GM23338 (cell line): Measurements from ENCODE around the gene ABCD2. TPM values are rescaled to one million over a fixed set of nuclear protein-coding genes. Genes with fewer than 3 reads are reported as not detected.

Source experiments
- ATAC-seq: fragments of 200-7000 bp; cut with Tn5 transposase; 3 replicates; pipeline ENCODE4 v1.9.1; 2020
- DNase-seq: peaks from one replicate; pipeline ENCODE4 v3.0.0-alpha.2; 2015; ENCODE audit warnings: low spot score
- H2AFZ ChIP-seq: fragments of 200-600 bp; sonication (generic); 2 replicates; pipeline ENCODE4 v1.8.0; 2016; ENCODE audit warnings: antibody characterized with exemption, mild to moderate bottlenecking, moderate library complexity
- H3F3A ChIP-seq: fragments of 200-600 bp; sonication (generic); replicated peaks from 2 replicates; pipeline ENCODE4 v1.8.0; 2017; ENCODE audit warnings: antibody characterized with exemption, mixed run types, low read depth
- H3K27ac ChIP-seq: fragments of 200-600 bp; sonication (generic); 2 replicates; pipeline ENCODE4 v1.6.1; 2016; ENCODE audit warnings: low read depth
- H3K27me3 ChIP-seq: fragments of 200-600 bp; sonication (generic); 2 replicates; pipeline ENCODE4 v1.8.0; 2016; ENCODE audit warnings: mild to moderate bottlenecking, mixed run types, moderate library complexity; ENCODE audit not compliant: insufficient read depth
- H3K36me3 ChIP-seq: fragments of 200-600 bp; sonication (generic); 2 replicates; pipeline ENCODE4 v1.8.0; 2016; ENCODE audit warnings: mild to moderate bottlenecking; ENCODE audit not compliant: insufficient read depth
- H3K4me1 ChIP-seq: fragments of 200-600 bp; sonication (generic); 2 replicates; pipeline ENCODE4 v1.8.0; 2016; ENCODE audit warnings: mild to moderate bottlenecking, moderate library complexity; ENCODE audit not compliant: insufficient read depth
- H3K4me2 ChIP-seq: fragments of 200-600 bp; sonication (generic); 2 replicates; pipeline ENCODE4 v1.7.1; 2017; ENCODE audit warnings: mixed run types
- H3K4me3 ChIP-seq: fragments of 200-600 bp; sonication (generic); 2 replicates; pipeline ENCODE4 v1.6.1; 2016; ENCODE audit warnings: mixed run types
- H3K79me2 ChIP-seq: fragments of 200-600 bp; sonication (generic); replicated peaks from 2 replicates; pipeline ENCODE4 v1.8.0; 2017; ENCODE audit warnings: mild to moderate bottlenecking; ENCODE audit not compliant: insufficient read depth
- H3K9me2 ChIP-seq: fragments of 200-600 bp; sonication (generic); 2 replicates; pipeline ENCODE4 v1.8.0; 2017; ENCODE audit not compliant: insufficient read depth
- H4K20me1 ChIP-seq: fragments of 200-600 bp; sonication (generic); replicated peaks from 2 replicates; pipeline ENCODE4 v1.8.0; 2017; ENCODE audit warnings: mild to moderate bottlenecking; ENCODE audit not compliant: insufficient read depth
- H3K27ac Mint-ChIP-seq: 2 replicates; pipeline ENCODE4 v1.8.0; 2020; ENCODE audit warnings: inconsistent platforms, mild to moderate bottlenecking, moderate library complexity, mixed read lengths
- H3K27me3 Mint-ChIP-seq: 3 replicates; pipeline ENCODE4 v1.8.0; 2022; ENCODE audit warnings: low read depth, mild to moderate bottlenecking, moderate library complexity, mixed read lengths, inconsistent platforms; ENCODE audit not compliant: insufficient read depth, poor library complexity
- H3K36me3 Mint-ChIP-seq: 3 replicates; pipeline ENCODE4 v1.8.0; 2021; ENCODE audit warnings: low read depth, mild to moderate bottlenecking, inconsistent platforms, moderate library complexity, mixed read lengths
- H3K4me1 Mint-ChIP-seq: 3 replicates; pipeline ENCODE4 v1.8.0; 2020; ENCODE audit warnings: mild to moderate bottlenecking, inconsistent platforms, mixed read lengths
- H3K4me3 Mint-ChIP-seq: 3 replicates; pipeline ENCODE4 v1.8.0; 2021; ENCODE audit warnings: moderate library complexity, mild to moderate bottlenecking, inconsistent platforms, mixed read lengths
- H3K9me3 Mint-ChIP-seq: 3 replicates; pipeline ENCODE4 v1.8.0; 2020; ENCODE audit warnings: moderate library complexity, mild to moderate bottlenecking, inconsistent platforms, mixed read lengths
- CREB1 ChIP-seq: fragments of 250-450 bp; sonication (Bioruptor Pico); IDR thresholded peaks from 2 replicates; pipeline ENCODE4 v1.5.0; 2020; ENCODE audit warnings: low read depth, mild to moderate bottlenecking, moderate library complexity
- EZH2 ChIP-seq: fragments of 200-600 bp; sonication (generic); IDR thresholded peaks from one replicate; pipeline ENCODE4 v1.8.0; 2017; ENCODE audit warnings: antibody characterized with exemption, mild to moderate bottlenecking, low read depth; ENCODE audit not compliant: unreplicated experiment
- EZH2phosphoT487 ChIP-seq: fragments of 200-600 bp; sonication (generic); IDR thresholded peaks from one replicate; pipeline ENCODE4 v1.8.1; 2018; ENCODE audit warnings: antibody characterized with exemption; ENCODE audit not compliant: unreplicated experiment
- JUNB ChIP-seq: IDR thresholded peaks from one replicate; pipeline ENCODE4 v1.6.1; 2016; ENCODE audit warnings: antibody characterized with exemption; ENCODE audit not compliant: unreplicated experiment
- NANOG ChIP-seq: IDR thresholded peaks from 2 replicates; pipeline ENCODE4 v1.6.1; 2016; ENCODE audit warnings: antibody characterized with exemption, borderline replicate concordance
- POLR2AphosphoS5 ChIP-seq: IDR thresholded peaks from 2 replicates; pipeline ENCODE4 v1.6.1; 2016; ENCODE audit warnings: antibody characterized with exemption, low read depth
- REST ChIP-seq: IDR thresholded peaks from one replicate; pipeline ENCODE4 v1.6.1; 2018; ENCODE audit warnings: antibody characterized with exemption; ENCODE audit not compliant: unreplicated experiment
- STAT1 ChIP-seq: IDR thresholded peaks from one replicate; pipeline ENCODE4 v1.6.1; 2016; ENCODE audit warnings: antibody characterized with exemption; ENCODE audit not compliant: unreplicated experiment
- ZNF114 ChIP-seq: fragments of 250-450 bp; sonication (Bioruptor Pico); IDR thresholded peaks from 2 replicates; pipeline ENCODE4 v1.5.0; 2020; ENCODE audit warnings: mild to moderate bottlenecking, moderate library complexity
- ZNF331 ChIP-seq: fragments of 250-450 bp; sonication (Bioruptor Pico); IDR thresholded peaks from 2 replicates; pipeline ENCODE4 v1.5.0; 2020; ENCODE audit warnings: low read depth, mild to moderate bottlenecking, moderate library complexity
- polyA plus RNA-seq: library from polyadenylated mRNA; unstranded; fragments of >200 nt; fragmentation: Nextera tagmentation; extraction: Ambion mirVana; gene quantifications from 2 replicates; pipeline ENCODE4 v1.2.1, GENCODE V29; 2016
- total RNA-seq: library from RNA; depleted of rRNA; stranded (reverse); fragments of >200 nt; shearing (Covaris generic); gene quantifications from 2 replicates; pipeline ENCODE4 v1.2.3, GENCODE V29; 2014
- TF ChIP-seq, protein P1 (sequence below), 2 experiments: fragments of 200-600 bp in 1 of 2; sonication (generic) in 1 of 2; conservative IDR thresholded peaks; 2 replicates each; pipeline versions ENCODE4 v1.5.1 to v1.6.1; 2016 to 2017; ENCODE audit warnings: antibody characterized with exemption in 2 of 2, low read depth in 2 of 2, mild to moderate bottlenecking in 2 of 2, moderate library complexity in 1 of 2

ABCD2 gene
- total and polyA plus RNA-seq, 2 experiments from 2014 or later: not detected

GRCh38 chr12:39592295-39592694 lies 27.3 kb downstream of the ABCD2 start:
- DNase-seq (no peak), ATAC-seq (no peak)
- Histone ChIP-seq H3K4me3 (no peak overlapping the region), H4K20me1 (no peaks in the 10 kb centered on the region), H3K4me1 (no peaks in the 10 kb centered on the region), H2AFZ (no peak overlapping the region), H3K36me3 (no peaks in the 10 kb centered on the region), H3K4me2 (no peak overlapping the region), H3K79me2 (no peaks in the 10 kb centered on the region), H3F3A (no peaks in the 10 kb centered on the region), H3K9me2 (no peaks in the 10 kb centered on the region), H3K27me3 (no peaks in the 10 kb centered on the region), H3K27ac (no peak overlapping the region)
- no peak overlapping the region for H3K4me3 Mint-ChIP-seq
- H3K9me3 Mint-ChIP-seq: 0 out of 3 replicates have a peak, but pooled peaks cover 2% of the 10 kb centered on the region
- no peaks in the 10 kb centered on the region for H3K36me3 Mint-ChIP-seq
- no peak for TF ChIP-seq EZH2phosphoT487
- no peak for TF ChIP-seq EZH2
- TF ChIP-seq, protein P1, sequence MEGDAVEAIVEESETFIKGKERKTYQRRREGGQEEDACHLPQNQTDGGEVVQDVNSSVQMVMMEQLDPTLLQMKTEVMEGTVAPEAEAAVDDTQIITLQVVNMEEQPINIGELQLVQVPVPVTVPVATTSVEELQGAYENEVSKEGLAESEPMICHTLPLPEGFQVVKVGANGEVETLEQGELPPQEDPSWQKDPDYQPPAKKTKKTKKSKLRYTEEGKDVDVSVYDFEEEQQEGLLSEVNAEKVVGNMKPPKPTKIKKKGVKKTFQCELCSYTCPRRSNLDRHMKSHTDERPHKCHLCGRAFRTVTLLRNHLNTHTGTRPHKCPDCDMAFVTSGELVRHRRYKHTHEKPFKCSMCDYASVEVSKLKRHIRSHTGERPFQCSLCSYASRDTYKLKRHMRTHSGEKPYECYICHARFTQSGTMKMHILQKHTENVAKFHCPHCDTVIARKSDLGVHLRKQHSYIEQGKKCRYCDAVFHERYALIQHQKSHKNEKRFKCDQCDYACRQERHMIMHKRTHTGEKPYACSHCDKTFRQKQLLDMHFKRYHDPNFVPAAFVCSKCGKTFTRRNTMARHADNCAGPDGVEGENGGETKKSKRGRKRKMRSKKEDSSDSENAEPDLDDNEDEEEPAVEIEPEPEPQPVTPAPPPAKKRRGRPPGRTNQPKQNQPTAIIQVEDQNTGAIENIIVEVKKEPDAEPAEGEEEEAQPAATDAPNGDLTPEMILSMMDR (conservative IDR thresholded peaks at IDR 0.05; ENCODE audit: low read depth in 2 of 2): no peak
- no peak for TF ChIP-seq CREB1 (CRISPR knock-in tag)
- TF ChIP-seq NANOG: no peak
- no peak for TF ChIP-seq ZNF114 (CRISPR knock-in tag)
- TF ChIP-seq REST: no peak
- TF ChIP-seq POLR2AphosphoS5: no peak
- no peak for TF ChIP-seq JUNB
- no peak for TF ChIP-seq ZNF331 (CRISPR knock-in tag)
- no peak overlapping the region for H3K27ac Mint-ChIP-seq
- H3K4me1 Mint-ChIP-seq: no peaks in the 10 kb centered on the region
- peaks cover 1% of the 10 kb centered on the region for H3K27me3 Mint-ChIP-seq

GRCh38 chr12:39588348-39588747 lies 31.3 kb downstream of the ABCD2 start:
- DNase-seq (peak; percentile 33), ATAC-seq (no peak)
- no peak for TF ChIP-seq ZNF114 (CRISPR knock-in tag)
- TF ChIP-seq NANOG: no peak
- no peak for TF ChIP-seq JUNB
- no peak for TF ChIP-seq EZH2phosphoT487
- TF ChIP-seq CREB1 (CRISPR knock-in tag): no peak
- no peak for TF ChIP-seq STAT1
- no peak for TF ChIP-seq REST
- TF ChIP-seq ZNF331 (CRISPR knock-in tag): no peak

More at GRCh38 chr12:39588348-39588747, 31.3 kb downstream of the ABCD2 start:
- Histone ChIP-seq H3K4me2 (no peak overlapping the region), H3F3A (no peaks in the 10 kb centered on the region), H3K4me3 (no peak overlapping the region), H3K9me2 (no peaks in the 10 kb centered on the region), H4K20me1 (no peaks in the 10 kb centered on the region), H3K4me1 (no peaks in the 10 kb centered on the region), H3K27me3 (no peaks in the 10 kb centered on the region), H3K79me2 (no peaks in the 10 kb centered on the region), H3K27ac (no peak overlapping the region), H3K36me3 (no peaks in the 10 kb centered on the region), H2AFZ (no peak overlapping the region)
- Mint-ChIP-seq H3K9me3 (0 out of 3 replicates have a peak, but pooled peaks cover 2% of the 10 kb centered on the region), H3K27me3 (peaks cover 1% of the 10 kb centered on the region), H3K27ac (no peak overlapping the region), H3K4me1 (no peaks in the 10 kb centered on the region), H3K36me3 (no peaks in the 10 kb centered on the region), H3K4me3 (no peak overlapping the region)
